Activated CD4-positive, alpha-beta T cell treated with anti-CD3 and anti-CD28 coated beads, Interleukin-2, amount 50 U/mL, for 1 hour (primary cell): ENCODE data around the gene ARMH3.
"Not testable (repeated sequence)": the region's sequence is repeated elsewhere in the genome, so short reads cannot be mapped to it uniquely, and the experiment has no call there.

Experiments
- DNase-seq: peaks from one replicate; pipeline ENCODE4 v3.0.0-alpha.2; 2020

Gene ARMH3

GRCh38 chr10:102040305-102041050, 15.5 kb downstream of the ARMH3 start:
- no peak for DNase-seq

- DNase-seq = no peak
Observed at GRCh38 chr10:102038410-102038809, 17.6 kb downstream of the ARMH3 start.

GRCh38 chr10:102035807-102036206, 20.2 kb downstream of the ARMH3 start:
- not testable (repeated sequence) for DNase-seq

GRCh38 chr10:102033787-102034186, 22.2 kb downstream of the ARMH3 start:
- no peak for DNase-seq

- DNase-seq = no peak
Observed at GRCh38 chr10:102027261-102027660, 28.7 kb downstream of the ARMH3 start.

GRCh38 chr10:102024799-102025198, 31.2 kb downstream of the ARMH3 start:
- no peak for DNase-seq

- no peak for DNase-seq
Observed at GRCh38 chr10:102020938-102021337, 35.0 kb downstream of the ARMH3 start.

GRCh38 chr10:102017295-102017694, 38.7 kb downstream of the ARMH3 start:
- DNase-seq = no peak

- DNase-seq = no peak
Observed at GRCh38 chr10:102016416-102016815, 39.6 kb downstream of the ARMH3 start.

GRCh38 chr10:102010961-102011360, 45.0 kb downstream of the ARMH3 start:
- no peak for DNase-seq

GRCh38 chr10:102009801-102010425, 46.1 kb downstream of the ARMH3 start:
- peak; percentile 8 for DNase-seq

- no peak for DNase-seq
Observed at GRCh38 chr10:102007796-102008195, 48.2 kb downstream of the ARMH3 start.

- DNase-seq = not testable (repeated sequence)
Observed at GRCh38 chr10:102007031-102007430, 48.9 kb downstream of the ARMH3 start.

GRCh38 chr10:102004376-102004775, 51.6 kb downstream of the ARMH3 start:
- DNase-seq = no peak

- DNase-seq = no peak
Observed at GRCh38 chr10:102003541-102003940, 52.4 kb downstream of the ARMH3 start.

- DNase-seq = no peak
Observed at GRCh38 chr10:102001435-102002068, 54.4 kb downstream of the ARMH3 start.

GRCh38 chr10:101997803-101998202, 58.2 kb downstream of the ARMH3 start:
- DNase-seq = no peak

GRCh38 chr10:101995451-101996063, 60.4 kb downstream of the ARMH3 start:
- no peak for DNase-seq

GRCh38 chr10:101993651-101994200, 62.2 kb downstream of the ARMH3 start:
- no peak for DNase-seq

- DNase-seq = no peak
Observed at GRCh38 chr10:101993221-101993620, 62.8 kb downstream of the ARMH3 start.

GRCh38 chr10:101987136-101987535, 68.8 kb downstream of the ARMH3 start:
- no peak for DNase-seq

GRCh38 chr10:101986624-101986971, 69.4 kb downstream of the ARMH3 start:
- no peak for DNase-seq

GRCh38 chr10:101980677-101981076, 75.3 kb downstream of the ARMH3 start:
- not testable (repeated sequence) for DNase-seq
